Activated CD8-positive, alpha-beta T cell treated with anti-CD3 and anti-CD28 coated beads, Interleukin-2, amount 10 ng/mL, durations not matched to agents 7 days and 5 days (primary cell): Measurements from ENCODE around the gene SCLY. TPM values are rescaled to one million over a fixed set of nuclear protein-coding genes. Genes with fewer than 3 reads are reported as not detected.
"Not testable (repeated sequence)": the region's sequence is repeated elsewhere in the genome, so short reads cannot be mapped to it uniquely, and the experiment has no call there.

Source experiments
- ATAC-seq: fragments of 150-1000 bp; cut with Tn5 transposase; one replicate; pipeline ENCODE4 v1.10.0; 2021; ENCODE audit warnings: moderate library complexity
- CTCF ChIA-PET: fragments of 350-600 bp; sonication (Branson Sonifier 250); formaldehyde crosslinking; loops from one replicate; lab custom pipeline; 2021; ENCODE audit warnings: antibody characterized with exemption; lab: Charles Lee
- POLR2A ChIA-PET: fragments of 350-600 bp; sonication (Branson Sonifier 250); formaldehyde crosslinking; loops from one replicate; lab custom pipeline; 2021; ENCODE audit warnings: antibody characterized with exemption; lab: Charles Lee
- DNase-seq: peaks from one replicate; pipeline ENCODE4 v3.0.0-alpha.2; 2020
- H3K27ac Mint-ChIP-seq: one replicate; pipeline ENCODE4 v1.8.0; 2021; ENCODE audit warnings: mild to moderate bottlenecking, mixed read lengths
- H3K27me3 Mint-ChIP-seq: one replicate; pipeline ENCODE4 v1.8.0; 2021; ENCODE audit warnings: low read depth, mixed read lengths
- H3K36me3 Mint-ChIP-seq: one replicate; pipeline ENCODE4 v1.8.0; 2021; ENCODE audit warnings: low read depth, mixed read lengths
- H3K4me1 Mint-ChIP-seq: one replicate; pipeline ENCODE4 v1.8.0; 2021; ENCODE audit warnings: low read depth, mixed read lengths
- H3K4me3 Mint-ChIP-seq: one replicate; pipeline ENCODE4 v1.8.0; 2021; ENCODE audit warnings: mild to moderate bottlenecking, mixed read lengths
- H3K9me3 Mint-ChIP-seq: one replicate; pipeline ENCODE4 v1.8.0; 2022; ENCODE audit warnings: mixed read lengths; ENCODE audit not compliant: insufficient read depth
- total RNA-seq, 2 experiments: library from RNA; stranded (reverse); gene quantifications; one replicate each; pipeline ENCODE4 v1.2.3, GENCODE V29; 2021

Gene SCLY
- total RNA-seq, 2 experiments from 2014 or later = 34.1 to 40.4 TPM

GRCh38 chr2:238063414-238064189 lies 2.8 kb downstream of the SCLY start:
- no peak for ATAC-seq
- H3K4me3 Mint-ChIP-seq = no peak overlapping the region
- peaks cover 9% of the 10 kb centered on the region for H3K9me3 Mint-ChIP-seq
- no peak for DNase-seq
- no peak overlapping the region for H3K27ac Mint-ChIP-seq
- peaks cover 68% of the 10 kb centered on the region for H3K4me1 Mint-ChIP-seq
- no peaks in the 10 kb centered on the region for H3K27me3 Mint-ChIP-seq
- ChIA-PET CTCF (no interaction called here), POLR2A (no interaction called here)
- peaks cover 51% of the 10 kb centered on the region for H3K36me3 Mint-ChIP-seq

- Mint-ChIP-seq H3K4me3 (no peak overlapping the region), H3K27ac (no peak overlapping the region), H3K36me3 (peaks cover 54% of the 10 kb centered on the region), H3K9me3 (peaks cover 9% of the 10 kb centered on the region), H3K27me3 (no peaks in the 10 kb centered on the region), H3K4me1 (peaks cover 72% of the 10 kb centered on the region)
- POLR2A ChIA-PET = no interaction called here
- DNase-seq (no peak), ATAC-seq (no peak)
- CTCF ChIA-PET = interaction anchor here (0.9 kb wide), 1 partner anchor 18 kb away, joined by 3 read pairs; no protein-coding TSS in a partner anchor
Measured at GRCh38 chr2:238064376-238064775, 3.6 kb downstream of the SCLY start.

- ChIA-PET POLR2A (no interaction called here), CTCF (interaction anchor here (0.9 kb wide), 1 partner anchor 19 kb away, joined by 3 read pairs; no protein-coding TSS in a partner anchor)
- peaks cover 58% of the 10 kb centered on the region for H3K36me3 Mint-ChIP-seq
- H3K4me3 Mint-ChIP-seq = no peak overlapping the region
- H3K4me1 Mint-ChIP-seq = peaks cover 71% of the 10 kb centered on the region
- H3K27ac Mint-ChIP-seq = no peak overlapping the region
- H3K27me3 Mint-ChIP-seq = no peaks in the 10 kb centered on the region
- peaks cover 9% of the 10 kb centered on the region for H3K9me3 Mint-ChIP-seq
- DNase-seq (no peak), ATAC-seq (no peak)
Measured at GRCh38 chr2:238065071-238065846, 4.5 kb downstream of the SCLY start.

- Mint-ChIP-seq H3K27ac (no peak overlapping the region), H3K36me3 (peaks cover 61% of the 10 kb centered on the region), H3K4me3 (no peak overlapping the region), H3K27me3 (no peaks in the 10 kb centered on the region), H3K4me1 (peaks cover 74% of the 10 kb centered on the region), H3K9me3 (peaks cover 9% of the 10 kb centered on the region)
- ChIA-PET CTCF (no interaction called here), POLR2A (no interaction called here)
- ATAC-seq = no peak
- DNase-seq = no peak
Measured at GRCh38 chr2:238066218-238066617, 5.4 kb downstream of the SCLY start.

- H3K4me3 Mint-ChIP-seq, ATAC-seq, POLR2A ChIA-PET: not testable (repeated sequence)
Measured at GRCh38 chr2:238066718-238067117, 5.9 kb downstream of the SCLY start.

GRCh38 chr2:238067939-238068338 lies 7.1 kb downstream of the SCLY start:
- Mint-ChIP-seq H3K27me3 (no peaks in the 10 kb centered on the region), H3K9me3 (peaks cover 17% of the 10 kb centered on the region), H3K4me1 (peaks cover 64% of the 10 kb centered on the region), H3K4me3 (peak overlapping the region; percentile 45), H3K36me3 (peaks cover 74% of the 10 kb centered on the region), H3K27ac (peak overlapping the region; percentile 80)
- ChIA-PET POLR2A (no interaction called here), CTCF (interaction anchor here (0.9 to 2.9 kb wide), 3 partner anchors 12 to 210 kb away, joined by 3 to 9 read pairs (median 3); no protein-coding TSS in a partner anchor)
- ATAC-seq (no peak), DNase-seq (no peak)

More at GRCh38 chr2:238066718-238067117, 5.9 kb downstream of the SCLY start:
- CTCF ChIA-PET, H3K9me3 Mint-ChIP-seq, H3K27ac Mint-ChIP-seq, H3K27me3 Mint-ChIP-seq, DNase-seq: not testable (repeated sequence)
- H3K36me3 Mint-ChIP-seq = peaks cover 64% of the 10 kb centered on the region
- H3K4me1 Mint-ChIP-seq = peaks cover 72% of the 10 kb centered on the region

GRCh38 chr2:238069021-238069709 lies 8.4 kb downstream of the SCLY start:
- H3K4me1 Mint-ChIP-seq = peaks cover 52% of the 10 kb centered on the region

GRCh38 chr2:238069877-238070276 lies 9.1 kb downstream of the SCLY start:
- H3K4me3 Mint-ChIP-seq = peak overlapping the region; percentile 28
- no peak for ATAC-seq
- DNase-seq = no peak
- peaks cover 81% of the 10 kb centered on the region for H3K36me3 Mint-ChIP-seq
- POLR2A ChIA-PET = interaction anchor here (0.6 to 1.5 kb wide), 2 partner anchors 9 to 17 kb away, joined by 3 to 4 read pairs; partner anchors contain the start of gene SCLY
- H3K9me3 Mint-ChIP-seq = peaks cover 17% of the 10 kb centered on the region
- peaks cover 50% of the 10 kb centered on the region for H3K4me1 Mint-ChIP-seq
- no peaks in the 10 kb centered on the region for H3K27me3 Mint-ChIP-seq
- CTCF ChIA-PET = interaction anchor here (0.6 to 2.9 kb wide), 3 partner anchors 39 to 212 kb away, joined by 3 to 9 read pairs (median 3); no protein-coding TSS in a partner anchor
- peak overlapping the region; percentile 81 for H3K27ac Mint-ChIP-seq

More at GRCh38 chr2:238069021-238069709, 8.4 kb downstream of the SCLY start:
- no peaks in the 10 kb centered on the region for H3K27me3 Mint-ChIP-seq
- peaks cover 17% of the 10 kb centered on the region for H3K9me3 Mint-ChIP-seq
- CTCF ChIA-PET = interaction anchor here (0.6 to 2.9 kb wide), 4 partner anchors 40 to 211 kb away, joined by 3 to 9 read pairs (median 4); no protein-coding TSS in a partner anchor
- peak overlapping the region; percentile 81 for H3K27ac Mint-ChIP-seq
- DNase-seq = no peak
- peak; percentile 57 for ATAC-seq
- H3K4me3 Mint-ChIP-seq = peak overlapping the region; percentile 52
- POLR2A ChIA-PET = interaction anchor here (0.6 to 1.5 kb wide), 2 partner anchors 9 to 220 kb away, joined by 3 to 4 read pairs; partner anchors contain the start of gene SCLY
- H3K36me3 Mint-ChIP-seq = peaks cover 82% of the 10 kb centered on the region

- no peak overlapping the region for H3K27ac Mint-ChIP-seq
- POLR2A ChIA-PET = no interaction called here
Measured at GRCh38 chr2:238075397-238075796, 14.6 kb downstream of the SCLY start.

GRCh38 chr2:238077292-238077691 lies 16.5 kb downstream of the SCLY start:
- POLR2A ChIA-PET = no interaction called here
- no peak overlapping the region for H3K27ac Mint-ChIP-seq
- no peak overlapping the region for H3K4me3 Mint-ChIP-seq
- DNase-seq (no peak), ATAC-seq (no peak)
- no peaks in the 10 kb centered on the region for H3K27me3 Mint-ChIP-seq
- H3K9me3 Mint-ChIP-seq = peaks cover 6% of the 10 kb centered on the region
- CTCF ChIA-PET = interaction anchor here (1.4 kb wide), 1 partner anchor 108 kb away, joined by 3 read pairs; no protein-coding TSS in a partner anchor
- peaks cover 71% of the 10 kb centered on the region for H3K36me3 Mint-ChIP-seq
- H3K4me1 Mint-ChIP-seq = peaks cover 6% of the 10 kb centered on the region

More at GRCh38 chr2:238075397-238075796, 14.6 kb downstream of the SCLY start:
- no peak for ATAC-seq
- DNase-seq = no peak
- H3K27me3 Mint-ChIP-seq = no peaks in the 10 kb centered on the region
- H3K4me1 Mint-ChIP-seq = peaks cover 15% of the 10 kb centered on the region
- CTCF ChIA-PET = no interaction called here
- peaks cover 8% of the 10 kb centered on the region for H3K9me3 Mint-ChIP-seq
- no peak overlapping the region for H3K4me3 Mint-ChIP-seq
- H3K36me3 Mint-ChIP-seq = peaks cover 65% of the 10 kb centered on the region

- CTCF ChIA-PET = no interaction called here
- H3K4me1 Mint-ChIP-seq = peaks cover 8% of the 10 kb centered on the region
- peaks cover 70% of the 10 kb centered on the region for H3K36me3 Mint-ChIP-seq
- H3K27me3 Mint-ChIP-seq = no peaks in the 10 kb centered on the region
- H3K4me3 Mint-ChIP-seq = no peak overlapping the region
- DNase-seq = no peak
- no peaks in the 10 kb centered on the region for H3K9me3 Mint-ChIP-seq
- H3K27ac Mint-ChIP-seq = no peak overlapping the region
- no peak for ATAC-seq
- POLR2A ChIA-PET = no interaction called here
Measured at GRCh38 chr2:238079874-238080327, 19.1 kb downstream of the SCLY start.
